BJ (cell line): ENCODE measurements around the gene TMEM52B. TPM values are rescaled to one million over a fixed set of nuclear protein-coding genes. Genes with fewer than 3 reads are reported as not detected.

Experiments
- CTCF ChIA-PET: fragments of 350-600 bp; formaldehyde crosslinking; extraction: SDS; loops from one replicate; lab custom pipeline; 2021; ENCODE audit warnings: antibody characterized with exemption, inconsistent platforms; lab: Yijun Ruan, JAX
- POLR2A ChIA-PET: fragments of 300-600 bp; sonication (Branson Sonifier 250); formaldehyde crosslinking; extraction: SDS; loops from one replicate; lab custom pipeline; 2021; ENCODE audit warnings: antibody characterized with exemption; lab: Charles Lee
- DNase-seq: peaks from one replicate; pipeline ENCODE4 v3.0.0-alpha.2; 2011; ENCODE audit warnings: low read depth
- H3K27me3 ChIP-seq: 2 replicates; pipeline ENCODE4 v1.6.0; 2011; ENCODE audit warnings: low read length; ENCODE audit not compliant: control insufficient read depth, insufficient read depth
- H3K36me3 ChIP-seq: 2 replicates; pipeline ENCODE4 v1.5.1; 2011; ENCODE audit warnings: low read length; ENCODE audit not compliant: control insufficient read depth, insufficient read depth
- H3K4me3 ChIP-seq: 2 replicates; pipeline ENCODE4 v1.5.1; 2011; ENCODE audit warnings: low read depth, mild to moderate bottlenecking, control low read depth, low read length
- polyA plus RNA-seq: library from polyadenylated mRNA; depleted of rRNA; stranded (reverse); fragments of >200 nt; gene quantifications from 2 replicates; pipeline ENCODE4 v1.2.3, GENCODE V29; 2011
- TF ChIP-seq, protein P1 (sequence below): IDR thresholded peaks from 2 replicates; pipeline ENCODE4 v1.5.1; 2011; ENCODE audit warnings: low read depth, mild to moderate bottlenecking, control low read depth, inconsistent platforms, low read length, moderate library complexity; ENCODE audit not compliant: insufficient read depth

TMEM52B gene
- polyA plus RNA-seq, 1 experiment, result 0.85 TPM

DNA sequence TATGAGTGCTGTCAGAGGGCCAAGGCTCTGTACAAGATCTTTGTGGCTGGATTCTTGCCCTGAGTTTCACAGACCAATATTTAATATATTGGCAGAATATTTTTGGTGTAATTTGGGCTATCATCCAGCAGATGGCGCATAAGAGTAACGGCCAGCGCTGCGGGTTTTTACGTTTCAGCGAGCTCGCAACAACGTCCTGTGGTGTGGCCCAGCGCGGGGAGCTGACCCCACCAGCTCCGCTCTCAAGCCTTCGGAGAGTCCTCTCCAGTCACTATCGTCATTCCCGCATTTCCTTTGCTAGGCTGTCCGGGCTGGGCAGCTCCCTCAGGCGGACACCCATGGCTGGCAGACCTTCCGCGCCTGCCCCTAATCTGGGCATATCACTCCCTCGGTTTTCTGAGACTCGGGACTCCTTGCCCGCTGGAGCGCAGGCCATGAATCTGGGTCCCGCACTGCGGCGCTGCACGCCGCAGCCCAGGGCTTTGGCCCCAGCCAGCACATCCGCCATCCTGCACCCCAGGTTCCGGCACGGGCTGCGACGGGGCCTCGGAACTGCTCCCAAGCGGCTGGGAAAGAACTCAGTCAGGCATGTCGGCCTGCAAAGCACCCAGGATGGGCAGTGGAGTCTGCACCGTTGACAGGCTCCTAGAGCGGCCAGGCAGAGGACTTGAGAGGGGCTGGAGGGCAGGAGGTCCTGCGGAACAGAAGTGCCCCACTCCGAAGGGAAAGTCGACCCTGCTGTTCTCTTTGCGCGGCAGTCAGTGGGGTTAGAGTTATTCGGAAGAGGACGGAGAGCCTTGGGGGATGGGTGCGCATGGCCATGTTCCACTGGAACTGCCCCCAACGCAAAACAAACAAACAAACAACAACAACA is 25.3 kb upstream of the TMEM52B start:
- ChIA-PET CTCF (interaction anchor here (0.6 to 4.9 kb wide), 33 partner anchors 10 to 404 kb away, joined by 3 to 109 read pairs (median 4); partner anchors contain the start of genes CLEC12B, GABARAPL1 and OLR1), POLR2A (no interaction called here)
- Histone ChIP-seq H3K27me3 (no peaks in the 10 kb centered on the region), H3K4me3 (peak overlapping the region; percentile 36), H3K36me3 (no peaks in the 10 kb centered on the region)
- TF ChIP-seq, protein P1, sequence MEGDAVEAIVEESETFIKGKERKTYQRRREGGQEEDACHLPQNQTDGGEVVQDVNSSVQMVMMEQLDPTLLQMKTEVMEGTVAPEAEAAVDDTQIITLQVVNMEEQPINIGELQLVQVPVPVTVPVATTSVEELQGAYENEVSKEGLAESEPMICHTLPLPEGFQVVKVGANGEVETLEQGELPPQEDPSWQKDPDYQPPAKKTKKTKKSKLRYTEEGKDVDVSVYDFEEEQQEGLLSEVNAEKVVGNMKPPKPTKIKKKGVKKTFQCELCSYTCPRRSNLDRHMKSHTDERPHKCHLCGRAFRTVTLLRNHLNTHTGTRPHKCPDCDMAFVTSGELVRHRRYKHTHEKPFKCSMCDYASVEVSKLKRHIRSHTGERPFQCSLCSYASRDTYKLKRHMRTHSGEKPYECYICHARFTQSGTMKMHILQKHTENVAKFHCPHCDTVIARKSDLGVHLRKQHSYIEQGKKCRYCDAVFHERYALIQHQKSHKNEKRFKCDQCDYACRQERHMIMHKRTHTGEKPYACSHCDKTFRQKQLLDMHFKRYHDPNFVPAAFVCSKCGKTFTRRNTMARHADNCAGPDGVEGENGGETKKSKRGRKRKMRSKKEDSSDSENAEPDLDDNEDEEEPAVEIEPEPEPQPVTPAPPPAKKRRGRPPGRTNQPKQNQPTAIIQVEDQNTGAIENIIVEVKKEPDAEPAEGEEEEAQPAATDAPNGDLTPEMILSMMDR, result peak; percentile 83
- DNase-seq, result no peak

GRCh38 chr12:10154145-10154496 is 24.7 kb upstream of the TMEM52B start:
- Histone ChIP-seq H3K4me3 (no peak overlapping the region), H3K27me3 (no peaks in the 10 kb centered on the region), H3K36me3 (no peaks in the 10 kb centered on the region)
- CTCF ChIA-PET, result interaction anchor here (0.6 to 4.9 kb wide), 5 partner anchors 14 to 128 kb away, joined by 3 to 109 read pairs (median 4); partner anchors contain the start of gene GABARAPL1
- TF ChIP-seq, protein P1, result no peak
- DNase-seq, result no peak
- POLR2A ChIA-PET, result no interaction called here

DNA sequence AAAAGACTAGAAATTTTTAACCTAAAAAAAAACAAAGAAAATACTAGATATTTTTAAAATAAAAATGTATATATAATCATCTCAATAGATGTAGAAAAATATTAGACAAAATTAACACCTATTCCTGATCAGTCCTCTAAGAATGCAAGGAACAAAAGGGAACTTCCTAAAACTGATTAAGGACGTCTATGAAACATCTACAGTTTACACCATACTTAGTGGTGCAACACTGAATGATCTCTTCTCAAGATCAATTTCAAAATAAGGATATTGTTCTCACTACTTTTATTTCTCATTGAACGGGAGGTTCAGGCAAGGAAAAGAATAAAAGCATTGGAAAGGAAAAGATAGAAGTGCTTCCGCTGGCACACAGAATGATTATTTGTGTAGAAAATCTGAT is 22.9 kb upstream of the TMEM52B start:
- Histone ChIP-seq H3K27me3 (no peaks in the 10 kb centered on the region), H3K36me3 (no peaks in the 10 kb centered on the region), H3K4me3 (no peak overlapping the region)
- TF ChIP-seq, protein P1, result no peak
- POLR2A ChIA-PET, result no interaction called here
- CTCF ChIA-PET, result interaction anchor here (1.0 to 1.9 kb wide), 3 partner anchors 8 to 48 kb away, joined by 3 to 5 read pairs (median 4); no protein-coding TSS in a partner anchor
- DNase-seq, result no peak

DNA sequence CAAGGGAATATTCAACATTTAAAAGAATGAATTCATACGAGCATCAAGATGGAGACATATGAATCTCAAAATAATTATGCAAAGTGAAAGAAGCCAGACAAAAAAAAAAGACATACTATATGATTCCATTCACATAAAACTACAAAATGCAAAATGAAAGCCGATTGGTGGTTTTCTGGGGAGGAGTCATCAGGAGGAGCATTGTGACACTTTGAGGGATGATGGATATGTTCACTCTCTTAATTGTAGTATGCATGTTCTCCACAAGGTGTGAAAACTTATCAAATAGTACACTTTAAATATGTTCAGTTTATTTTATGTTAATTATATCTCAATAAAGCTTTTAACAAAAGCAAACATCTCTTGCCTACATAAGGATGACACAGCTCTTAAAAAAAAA is 20.4 kb upstream of the TMEM52B start:
- DNase-seq, result no peak
- POLR2A ChIA-PET, result interaction anchor here (0.7 kb wide), 1 partner anchor 10 kb away, joined by 4 read pairs; no protein-coding TSS in a partner anchor
- CTCF ChIA-PET, result interaction anchor here (1.0 kb wide), 1 partner anchor 29 kb away, joined by 3 read pairs; no protein-coding TSS in a partner anchor
- TF ChIP-seq, protein P1, result no peak
- Histone ChIP-seq H3K4me3 (no peak overlapping the region), H3K36me3 (no peaks in the 10 kb centered on the region), H3K27me3 (no peaks in the 10 kb centered on the region)

GRCh38 chr12:10159280-10159679 is 19.6 kb upstream of the TMEM52B start:
- Histone ChIP-seq H3K36me3 (no peaks in the 10 kb centered on the region), H3K27me3 (no peaks in the 10 kb centered on the region), H3K4me3 (no peak overlapping the region)
- DNase-seq, result no peak
- ChIA-PET CTCF (interaction anchor here (1.1 to 1.2 kb wide), 2 partner anchors 10 to 14 kb away, joined by 3 to 4 read pairs; no protein-coding TSS in a partner anchor), POLR2A (no interaction called here)
- TF ChIP-seq, protein P1, result no peak
